CD4-positive, alpha-beta T cell (primary cell): Measurements from ENCODE around the gene GPC5. TPM values are rescaled to one million over a fixed set of nuclear protein-coding genes. Genes with fewer than 3 reads are reported as not detected.

Experiments used
- ATAC-seq: fragments of 200-7000 bp; cut with Tn5 transposase; one replicate; pipeline ENCODE4 v1.10.0; 2022; ENCODE audit warnings: mild to moderate bottlenecking; ENCODE audit not compliant: poor library complexity
- CTCF ChIA-PET: fragments of 350-600 bp; sonication (Branson Sonifier 250); formaldehyde crosslinking; loops from one replicate; lab custom pipeline; 2021; ENCODE audit warnings: antibody characterized with exemption, inconsistent platforms; lab: Charles Lee
- POLR2A ChIA-PET: fragments of 350-600 bp; sonication (Branson Sonifier 250); formaldehyde crosslinking; loops from one replicate; lab custom pipeline; 2021; ENCODE audit warnings: antibody characterized with exemption, inconsistent platforms; lab: Charles Lee
- DNase-seq, 14 experiments: peaks; one replicate each; pipeline ENCODE4 v3.0.0-alpha.2; 2013 to 2020; ENCODE audit warnings: mixed read lengths in 2 of 14
- H3K27ac ChIP-seq, 2 donors: one replicate each; pipeline versions ENCODE4 v1.5.1 to v1.7.0; 2013; ENCODE audit warnings: low read length in 2 of 2, low read depth in 1 of 2, mild to moderate bottlenecking in 1 of 2
- H3K27me3 ChIP-seq, 2 experiments: 1 replicate in 1 of 2; 2 replicates in 1 of 2; pipeline versions ENCODE4 v1.6.1 to v1.7.0; 2013; ENCODE audit warnings: low read length in 2 of 2, control low read depth in 1 of 2, mild to moderate bottlenecking in 1 of 2, moderate library complexity in 1 of 2; ENCODE audit not compliant: insufficient read depth in 2 of 2, control insufficient read depth in 1 of 2
- H3K36me3 ChIP-seq: one replicate; pipeline ENCODE4 v1.6.1; 2013; ENCODE audit warnings: low read length, control low read depth; ENCODE audit not compliant: insufficient read depth
- H3K4me1 ChIP-seq: one replicate; pipeline ENCODE4 v1.6.1; 2013; ENCODE audit warnings: low read length, control low read depth; ENCODE audit not compliant: insufficient read depth
- H3K4me3 ChIP-seq: one replicate; pipeline ENCODE4 v1.5.1; 2013; ENCODE audit warnings: mild to moderate bottlenecking, low read length, moderate library complexity
- H3K9me3 ChIP-seq, 2 experiments: 1 replicate in 1 of 2; 2 replicates in 1 of 2; pipeline versions ENCODE4 v1.6.1 to v1.7.0; 2013; ENCODE audit warnings: low read length in 2 of 2, mild to moderate bottlenecking in 2 of 2, control low read depth in 1 of 2, moderate library complexity in 1 of 2; ENCODE audit not compliant: control insufficient read depth in 1 of 2, insufficient read depth in 1 of 2
- H3K27ac Mint-ChIP-seq: one replicate; pipeline ENCODE4 v1.8.0; 2020; ENCODE audit warnings: mixed read lengths
- H3K27me3 Mint-ChIP-seq: one replicate; pipeline ENCODE4 v1.8.0; 2021; ENCODE audit warnings: mixed read lengths
- H3K36me3 Mint-ChIP-seq: one replicate; pipeline ENCODE4 v1.8.0; 2021; ENCODE audit warnings: low read depth, mixed read lengths
- H3K4me1 Mint-ChIP-seq: one replicate; pipeline ENCODE4 v1.8.0; 2021; ENCODE audit warnings: low read depth, mixed read lengths
- H3K4me3 Mint-ChIP-seq: one replicate; pipeline ENCODE4 v1.8.0; 2020; ENCODE audit warnings: mild to moderate bottlenecking, mixed read lengths
- H3K9me3 Mint-ChIP-seq: one replicate; pipeline ENCODE4 v1.8.0; 2020; ENCODE audit warnings: mixed read lengths
- CTCF ChIP-seq: fragments of 200-600 bp; IDR thresholded peaks from one replicate; pipeline ENCODE4 v1.8.0; 2022; ENCODE audit warnings: antibody characterized with exemption, mild to moderate bottlenecking
- intact Hi-C, 2 experiments: fragments of 100-400 bp; cut with DNase I in 1 of 2; cut with micrococcal nuclease in 1 of 2; formaldehyde crosslinking; loops; one replicate each; pipeline versions ENCODE4 v1.15.1 to v1.9.0; 2023 to 2025; cut with DNase I, micrococcal nuclease
- total RNA-seq, 174 experiments: library from RNA in 2 of 174; stranded (reverse) in 2 of 174; gene quantifications; one replicate each; pipeline ENCODE4 v1.2.3 and lab custom pipeline; 2021 to 2026

Gene GPC5
- total RNA-seq, 2 experiments from 2014 or later: not detected

- no peak overlapping the region for H3K27ac ChIP-seq
- TF ChIP-seq CTCF: no peak
Observed at GRCh38 chr13:91764527-91764926, 366.1 kb downstream of the GPC5 start.

GRCh38 chr13:91767651-91768050 lies 369.2 kb downstream of the GPC5 start:
- Histone ChIP-seq H3K27me3 (no peaks in the 10 kb centered on the region), H3K4me3 (no peak overlapping the region), H3K27ac (no peak overlapping the region), H3K4me1 (no peaks in the 10 kb centered on the region), H3K9me3 (peaks cover 0 to 5% of the 10 kb centered on the region in 2 experiments), H3K36me3 (no peaks in the 10 kb centered on the region)
- Mint-ChIP-seq H3K4me3 (no peak overlapping the region), H3K9me3 (no peaks in the 10 kb centered on the region), H3K36me3 (no peaks in the 10 kb centered on the region), H3K4me1 (no peaks in the 10 kb centered on the region), H3K27ac (no peak overlapping the region), H3K27me3 (no peaks in the 10 kb centered on the region)
- no peak for DNase-seq
- CTCF ChIA-PET: no interaction called here
- POLR2A ChIA-PET: no interaction called here
- ATAC-seq: no peak
- no peak for TF ChIP-seq CTCF
- intact Hi-C loops: no loop called here

More at GRCh38 chr13:91764527-91764926, 366.1 kb downstream of the GPC5 start:
- Mint-ChIP-seq H3K4me1 (no peaks in the 10 kb centered on the region), H3K27me3 (no peaks in the 10 kb centered on the region), H3K27ac (no peak overlapping the region), H3K9me3 (no peaks in the 10 kb centered on the region), H3K36me3 (no peaks in the 10 kb centered on the region), H3K4me3 (no peak overlapping the region)
- no peaks in the 10 kb centered on the region for H3K4me1 ChIP-seq
- no peak overlapping the region for H3K4me3 ChIP-seq
- intact Hi-C loops: no loop called here
- no peak for DNase-seq
- ChIA-PET POLR2A (no interaction called here), CTCF (no interaction called here)
- ATAC-seq: no peak
- no peaks in the 10 kb centered on the region for H3K27me3 ChIP-seq
- peaks cover 0 to 5% of the 10 kb centered on the region in 2 experiments for H3K9me3 ChIP-seq
- H3K36me3 ChIP-seq: no peaks in the 10 kb centered on the region

- ATAC-seq (no peak), DNase-seq (no peak)
- Mint-ChIP-seq H3K36me3 (no peaks in the 10 kb centered on the region), H3K27ac (no peak overlapping the region), H3K27me3 (no peaks in the 10 kb centered on the region), H3K9me3 (no peaks in the 10 kb centered on the region), H3K4me1 (no peaks in the 10 kb centered on the region), H3K4me3 (no peak overlapping the region)
- POLR2A ChIA-PET: no interaction called here
- intact Hi-C loops: no loop called here
- no peak overlapping the region for H3K27ac ChIP-seq
- H3K4me3 ChIP-seq: no peak overlapping the region
- peaks cover 0 to 5% of the 10 kb centered on the region in 2 experiments for H3K9me3 ChIP-seq
- H3K4me1 ChIP-seq: no peaks in the 10 kb centered on the region
- H3K27me3 ChIP-seq: no peaks in the 10 kb centered on the region
- CTCF ChIA-PET: no interaction called here
- no peak for TF ChIP-seq CTCF
- no peaks in the 10 kb centered on the region for H3K36me3 ChIP-seq
Observed at GRCh38 chr13:91768746-91769145, 370.3 kb downstream of the GPC5 start.
